ENCODE results near the gene MLLT3. TPM values are rescaled to one million over a fixed set of nuclear protein-coding genes. Genes with fewer than 3 reads are reported as not detected.

The MLLT3 gene
- total RNA-seq, 1 donor from 2014 or later: 15.8 TPM

- FAIRE-seq: no peak
Measured at GRCh38 chr9:20406344-20406743, 216.0 kb downstream of the MLLT3 start.

GRCh38 chr9:20405616-20406015 is 216.7 kb downstream of the MLLT3 start:
- no peak for TF ChIP-seq CTCF (IDR thresholded peaks at IDR 0.05; ENCODE audit: insufficient read depth, low read length, severe bottlenecking)
- FAIRE-seq: no peak
- no peaks in the 10 kb centered on the region for H3K27me3 ChIP-seq (ENCODE audit: control insufficient read depth, insufficient read depth, low read length)
- no peak overlapping the region for H3K4me3 ChIP-seq (ENCODE audit: low read depth, low read length)
- DNase-seq (ENCODE audit: low read depth): no peak
- H3K36me3 ChIP-seq (ENCODE audit: control insufficient read depth, insufficient read depth, low read length): no peaks in the 10 kb centered on the region

More at GRCh38 chr9:20406344-20406743, 216.0 kb downstream of the MLLT3 start:
- no peaks in the 10 kb centered on the region for H3K27me3 ChIP-seq (ENCODE audit: control insufficient read depth, insufficient read depth, low read length)
- no peak for TF ChIP-seq CTCF (IDR thresholded peaks at IDR 0.05; ENCODE audit: insufficient read depth, low read length, severe bottlenecking)
- no peak overlapping the region for H3K4me3 ChIP-seq (ENCODE audit: low read depth, low read length)
- no peak for DNase-seq (ENCODE audit: low read depth)
- no peaks in the 10 kb centered on the region for H3K36me3 ChIP-seq (ENCODE audit: control insufficient read depth, insufficient read depth, low read length)

GRCh38 chr9:20405078-20405477 is 217.2 kb downstream of the MLLT3 start:
- no peaks in the 10 kb centered on the region for H3K36me3 ChIP-seq (ENCODE audit: control insufficient read depth, insufficient read depth, low read length)
- no peak for TF ChIP-seq CTCF (IDR thresholded peaks at IDR 0.05; ENCODE audit: insufficient read depth, low read length, severe bottlenecking)
- FAIRE-seq: no peak
- no peaks in the 10 kb centered on the region for H3K27me3 ChIP-seq (ENCODE audit: control insufficient read depth, insufficient read depth, low read length)
- no peak for DNase-seq (ENCODE audit: low read depth)
- H3K4me3 ChIP-seq (ENCODE audit: low read depth, low read length): no peak overlapping the region

GRCh38 chr9:20404192-20404813 is 218.0 kb downstream of the MLLT3 start:
- FAIRE-seq (no peak), DNase-seq (ENCODE audit: low read depth) (no peak)

GRCh38 chr9:20403346-20403745 is 219.0 kb downstream of the MLLT3 start:
- H3K36me3 ChIP-seq (ENCODE audit: control insufficient read depth, insufficient read depth, low read length): no peaks in the 10 kb centered on the region
- H3K4me3 ChIP-seq (ENCODE audit: low read depth, low read length): no peak overlapping the region
- no peak for TF ChIP-seq CTCF (IDR thresholded peaks at IDR 0.05; ENCODE audit: insufficient read depth, low read length, severe bottlenecking)
- FAIRE-seq (no peak), DNase-seq (ENCODE audit: low read depth) (no peak)
- H3K27me3 ChIP-seq (ENCODE audit: control insufficient read depth, insufficient read depth, low read length): no peaks in the 10 kb centered on the region

More at GRCh38 chr9:20404192-20404813, 218.0 kb downstream of the MLLT3 start:
- no peak for TF ChIP-seq CTCF (IDR thresholded peaks at IDR 0.05; ENCODE audit: insufficient read depth, low read length, severe bottlenecking)
- Histone ChIP-seq H3K4me3 (ENCODE audit: low read depth, low read length) (no peak overlapping the region), H3K36me3 (ENCODE audit: control insufficient read depth, insufficient read depth, low read length) (no peaks in the 10 kb centered on the region), H3K27me3 (ENCODE audit: control insufficient read depth, insufficient read depth, low read length) (no peaks in the 10 kb centered on the region)

Measured in bronchial epithelial cell (primary cell).